Lower leg skin (tissue), 3 donors: ENCODE results near the gene SSR1.

Source experiments
- CTCF ChIP-seq, 3 donors: fragments of 450-650 bp; IDR thresholded peaks; one replicate each; pipeline ENCODE4 v1.5.1; 2016; ENCODE audit warnings: antibody characterized with exemption in 3 of 3, mild to moderate bottlenecking in 3 of 3, moderate library complexity in 2 of 3
- POLR2A ChIP-seq, 2 donors: fragments of 450-650 bp; IDR thresholded peaks; one replicate each; pipeline ENCODE4 v1.6.1; 2016 to 2017; ENCODE audit warnings: antibody characterized with exemption in 2 of 2, mild to moderate bottlenecking in 1 of 2, moderate library complexity in 1 of 2

GRCh38 chr6:7260291-7261031 is 52.5 kb downstream of the SSR1 start:
- TF ChIP-seq CTCF (IDR thresholded peaks at IDR 0.05) (no peak), POLR2A (IDR thresholded peaks at IDR 0.05) (no peak)
